K562 (cell line): Measurements from ENCODE around the gene PRR35. TPM values are rescaled to one million over a fixed set of nuclear protein-coding genes. Genes with fewer than 3 reads are reported as not detected.
A peak's percentile ranks its signal among the peaks of the same experiment; 100 is the strongest.

Source experiments
- ATAC-seq: fragments of 200-7000 bp; cut with Tn5 transposase; 3 replicates; pipeline ENCODE4 v1.9.1; 2020; ENCODE audit warnings: moderate library complexity
- BruUV-seq: library from RNA; stranded (reverse); fragments of 400-500 nt; replicated peaks from 2 replicates; lab custom pipeline; 2021; lab: Mats Ljungman, UMichigan
- CTCF ChIA-PET: fragments of 300-600 bp; formaldehyde crosslinking; extraction: SDS; loops from one replicate; lab custom pipeline; 2021; ENCODE audit warnings: low intra/inter-chr PET ratio; lab: Yijun Ruan, JAX
- POLR2A ChIA-PET: fragments of 300-600, 350-650 bp; sonication (Branson Sonifier 250); formaldehyde crosslinking; extraction: SDS; loops from one replicate; lab custom pipeline; 2021; ENCODE audit warnings: antibody characterized with exemption, inconsistent platforms; lab: Yijun Ruan, JAX
- DNase-seq, 4 experiments: peaks; one replicate each; pipeline versions ENCODE4 v3.0.0 to v3.0.0-alpha.2; 2011 to 2018; ENCODE audit warnings: low spot score in 3 of 4, mixed read lengths in 3 of 4; ENCODE audit errors: extremely low read depth in 1 of 4
- FAIRE-seq: peaks from 2 replicates; lab custom pipeline; 2011; peaks lifted over from hg19 to GRCh38; lab: Jason Lieb, UNC
- H2AFZ ChIP-seq: 2 replicates; pipeline ENCODE4 v1.6.0; 2011; ENCODE audit warnings: low read depth, low read length, control low read depth, inconsistent platforms
- H3K27ac ChIP-seq: fragments of 200-600 bp; 3 replicates; pipeline ENCODE4 v1.8.0; 2011; ENCODE audit warnings: low read depth, mild to moderate bottlenecking, control low read depth, inconsistent platforms, low read length, moderate library complexity, mixed read lengths; ENCODE audit errors: extremely low read depth
- H3K27me3 ChIP-seq, 2 experiments: fragments of 300-600 bp in 1 of 2; 2 replicates in 1 of 2; 3 replicates in 1 of 2; pipeline versions ENCODE4 v1.6.0 to v1.8.0; 2011; ENCODE audit warnings: inconsistent platforms in 2 of 2, low read length in 2 of 2, mild to moderate bottlenecking in 1 of 2, mixed read lengths in 1 of 2, moderate library complexity in 1 of 2; ENCODE audit not compliant: control insufficient read depth in 2 of 2, insufficient read depth in 2 of 2
- H3K36me3 ChIP-seq: fragments of 300-600 bp; 3 replicates; pipeline ENCODE4 v1.8.0; 2011; ENCODE audit warnings: mild to moderate bottlenecking, low read length, inconsistent platforms; ENCODE audit not compliant: control insufficient read depth, insufficient read depth
- H3K4me1 ChIP-seq, 2 experiments: fragments of 200-600 bp in 1 of 2; replicated peaks in 1 of 2; 2 replicates in 1 of 2; 3 replicates in 1 of 2; pipeline versions ENCODE4 v1.5.1 to v1.8.0; 2011; ENCODE audit warnings: inconsistent platforms in 2 of 2, low read length in 2 of 2, mild to moderate bottlenecking in 1 of 2, mixed read lengths in 1 of 2, moderate library complexity in 1 of 2; ENCODE audit not compliant: control insufficient read depth in 2 of 2, insufficient read depth in 2 of 2
- H3K4me2 ChIP-seq: 2 replicates; pipeline ENCODE4 v1.6.1; 2011; ENCODE audit warnings: low read length, control low read depth, inconsistent platforms, mixed read lengths; ENCODE audit not compliant: insufficient read depth
- H3K4me3 ChIP-seq: fragments of 200-600 bp; sonication (generic), shearing (Covaris generic); 2 replicates; pipeline ENCODE4 v1.5.1; 2016; ENCODE audit warnings: control low read depth, inconsistent platforms
- H3K79me2 ChIP-seq: fragments of 200-600 bp; 3 replicates; pipeline ENCODE4 v1.8.0; 2011; ENCODE audit warnings: low read length, inconsistent platforms; ENCODE audit not compliant: control insufficient read depth, insufficient read depth
- H3K9ac ChIP-seq, 2 experiments: 2 replicates each; pipeline versions ENCODE4 v1.6.0 to v1.6.1; 2011; ENCODE audit warnings: low read depth in 2 of 2, low read length in 2 of 2, control low read depth in 1 of 2, inconsistent platforms in 1 of 2, mild to moderate bottlenecking in 1 of 2, mixed read lengths in 1 of 2; ENCODE audit not compliant: insufficient read depth in 1 of 2
- H3K9me1 ChIP-seq: one replicate; pipeline ENCODE4 v1.6.0; 2011; ENCODE audit warnings: inconsistent platforms, mild to moderate bottlenecking, low read length, moderate library complexity; ENCODE audit not compliant: control insufficient read depth, insufficient read depth
- H3K9me3 ChIP-seq: replicated peaks from 2 replicates; pipeline ENCODE4 v1.5.1; 2011; ENCODE audit warnings: low read depth, low read length, inconsistent platforms; ENCODE audit not compliant: control insufficient read depth, insufficient read depth
- H4K20me1 ChIP-seq: replicated peaks from 2 replicates; pipeline ENCODE4 v1.6.1; 2011; ENCODE audit warnings: low read length, inconsistent platforms, mixed read lengths; ENCODE audit not compliant: control insufficient read depth, insufficient read depth
- ARHGAP35 ChIP-seq: fragments of 450-650 bp; IDR thresholded peaks from 2 replicates; pipeline ENCODE4 v1.6.1; 2018; ENCODE audit not compliant: partially characterized antibody
- CAMTA2 ChIP-seq: fragments of 250-450 bp; sonication (Bioruptor Pico); conservative IDR thresholded peaks from 2 replicates; pipeline ENCODE4 v1.5.1; 2022
- CEBPB ChIP-seq: fragments of 450-650 bp; IDR thresholded peaks from 2 replicates; pipeline ENCODE4 v1.6.1; 2016; ENCODE audit warnings: missing genetic modification characterization, missing compliant biosample characterization
- ETV6 ChIP-seq, 3 experiments: fragments of 150-350 bp in 1 of 3; sonication (generic) in 1 of 3; formaldehyde crosslinking in 1 of 3; IDR thresholded peaks; 2 replicates each; pipeline versions ENCODE4 v1.6.1 to v1.8.0; 2014 to 2022; ENCODE audit warnings: borderline replicate concordance in 2 of 3, low read depth in 2 of 3, antibody characterized with exemption in 1 of 3, low read length in 1 of 3, mild to moderate bottlenecking in 1 of 3, missing genetic modification reagents in 1 of 3
- NR1H2 ChIP-seq: sonication (generic); formaldehyde crosslinking; IDR thresholded peaks from 2 replicates; pipeline ENCODE4 v1.4.0; 2020; ENCODE audit warnings: mild to moderate bottlenecking, missing genetic modification reagents
- NUFIP1 ChIP-seq: fragments of 450-650 bp; IDR thresholded peaks from 2 replicates; pipeline ENCODE4 v1.6.1; 2018; ENCODE audit not compliant: partially characterized antibody
- PKNOX1 ChIP-seq: fragments of 450-650 bp; IDR thresholded peaks from 2 replicates; pipeline ENCODE4 v1.6.1; 2016
- POLR2A ChIP-seq: fragments of 450-650 bp; conservative IDR thresholded peaks from 2 replicates; pipeline ENCODE4 v1.6.1; 2016
- POLR2G ChIP-seq: fragments of 200-400 bp; formaldehyde crosslinking; IDR thresholded peaks from 2 replicates; pipeline ENCODE4 v1.6.1; 2017; ENCODE audit warnings: low read depth, mild to moderate bottlenecking, antibody characterized with exemption, low read length, moderate library complexity
- RBM22 ChIP-seq: fragments of 200-400 bp; formaldehyde crosslinking; IDR thresholded peaks from 2 replicates; pipeline ENCODE4 v1.6.1; 2018; ENCODE audit warnings: low read length, low read depth; ENCODE audit not compliant: poor library complexity, severe bottlenecking
- SMC3 ChIP-seq: conservative IDR thresholded peaks from 2 replicates; pipeline ENCODE4 v1.6.1; 2011; ENCODE audit warnings: low read depth, low read length, improper control_type of control experiment; ENCODE audit not compliant: insufficient read depth
- ZFP36 ChIP-seq: fragments of 150-350 bp; IDR thresholded peaks from 2 replicates; pipeline ENCODE4 v1.6.1; 2018; ENCODE audit warnings: low read length, low read depth; ENCODE audit not compliant: partially characterized antibody
- ZNF436 ChIP-seq: fragments of 250-450, 450-650 bp; sonication (Bioruptor Pico); formaldehyde crosslinking; IDR thresholded peaks from 2 replicates; pipeline ENCODE4 v1.7.0; 2020; ENCODE audit warnings: mild to moderate bottlenecking
- WGBS: fragments of 100-300 bp; shearing (Covaris generic); methylation state at CpG from one replicate; pipeline ENCODE4 v1.1.6; 2016; ENCODE audit warnings: low coverage, mixed read lengths; ENCODE audit not compliant: insufficient coverage; ENCODE audit errors: missing lambda C conversion rate; 5-methylcytosine and 5-hydroxymethylcytosine counted together
- in situ Hi-C: fragments of 300-500 bp; cut with MboI; formaldehyde crosslinking; loops from 4 replicates; pipeline ENCODE4 v1.15.0; 2018; ENCODE audit warnings: inconsistent platforms, mixed read lengths
- intact Hi-C: fragments of 100-400 bp; cut with micrococcal nuclease; formaldehyde crosslinking; loops from 2 replicates; pipeline ENCODE4 v1.14.2; 2022
- polyA plus RNA-seq, 8 experiments: library from polyadenylated mRNA; depleted of rRNA in 4 of 8; stranded (reverse) in 5 of 8; unstranded in 3 of 8; fragments of >200 nt; fragmentation: Nextera tagmentation in 2 of 8; fragmentation: Illumina TruSeq in 1 of 8; extraction: Ambion mirVana in 2 of 8; extraction: Trizol in 1 of 8; gene quantifications; 2 replicates each; pipeline versions ENCODE4 v1.2.1 to v1.2.3, GENCODE V29; 2011 to 2014; ENCODE audit warnings: inconsistent platforms in 1 of 8, missing spikeins in 1 of 8
- total RNA-seq, 7 experiments: library from RNA; depleted of rRNA in 6 of 7; stranded (reverse); fragments of >200 nt in 6 of 7; fragmentation: Illumina TruSeq in 2 of 7; extraction: Trizol in 2 of 7; gene quantifications; 2 replicates each; pipeline versions ENCODE4 v1.2.1 to v1.2.3, GENCODE V29; 2011 to 2021; ENCODE audit warnings: low replicate concordance in 1 of 7

Gene PRR35
- total and polyA plus RNA-seq, 9 of the 15 experiments (the other 6 are each of a cell fraction or from before 2014, with no cell fraction given) = 0.17 to 0.45 (median 0.21) TPM; not detected in 5

- ATAC-seq = no peak
Observed at GRCh38 chr16:554297-554621, 5.9 kb upstream of the PRR35 start.

GRCh38 chr16:554640-555365 is 5.4 kb upstream of the PRR35 start:
- H3K36me3 ChIP-seq = peaks cover 37% of the 10 kb centered on the region; the same call in 1 of the 3 replicates
- no peak overlapping the region for H3K4me2 ChIP-seq
- FAIRE-seq (no peak), ATAC-seq (no peak), DNase-seq (no peak)
- H3K4me3 ChIP-seq = no peak overlapping the region
- no peak overlapping the region for H3K27ac ChIP-seq
- no peak for TF ChIP-seq ETV6 (IDR thresholded peaks at IDR 0.05; ENCODE audit: borderline replicate concordance in 1 of 2, low read depth in 2 of 2, low read length in 1 of 2)
- TF ChIP-seq ETV6 (CRISPR knock-in tag; IDR thresholded peaks at IDR 0.05; ENCODE audit: borderline replicate concordance) = no peak
- peak; percentile 46; the same call in 1 of the 2 replicates for TF ChIP-seq POLR2A
- no peak for TF ChIP-seq PKNOX1
- no peak for TF ChIP-seq ARHGAP35
- no peak for TF ChIP-seq NUFIP1
- TF ChIP-seq POLR2G = peak; percentile 61; the same call in 1 of the 2 replicates
- no peak for TF ChIP-seq NR1H2 (CRISPR knock-in tag)
- TF ChIP-seq RBM22 = peak; percentile 59
- no peak for TF ChIP-seq ZFP36
- no peaks in the 10 kb centered on the region for H3K9me3 ChIP-seq
- BruUV-seq = no TSS peak
- peaks cover 2% of the 10 kb centered on the region; the same call in 1 of the 3 replicates for H3K79me2 ChIP-seq
- H3K9me1 ChIP-seq = no peaks in the 10 kb centered on the region
- no peaks in the 10 kb centered on the region for H4K20me1 ChIP-seq
- H2AFZ ChIP-seq = no peak overlapping the region
- H3K4me1 ChIP-seq = peaks cover 0 to 60% of the 10 kb centered on the region in 2 experiments; a peak in 2 of 5 replicates
- CTCF ChIA-PET = no interaction called here
- intact Hi-C loops (no loop called here), in situ Hi-C loops (no loop called here)
- POLR2A ChIA-PET = interaction anchor here (0.6 to 1.1 kb wide), 2 partner anchors 18 to 75 kb away, joined by 3 to 4 read pairs; no protein-coding TSS in a partner anchor
- H3K9ac ChIP-seq = no peak overlapping the region
- WGBS = 83% methylated on average over 26 of the region's 54 CpGs
- H3K27me3 ChIP-seq = no peaks in the 10 kb centered on the region

More at GRCh38 chr16:554297-554621, 5.9 kb upstream of the PRR35 start:
- in situ Hi-C loops = no loop called here
- BruUV-seq = no TSS peak
- CTCF ChIA-PET = no interaction called here
- peaks cover 42% of the 10 kb centered on the region; the same call in 1 of the 3 replicates for H3K36me3 ChIP-seq
- no peaks in the 10 kb centered on the region for H4K20me1 ChIP-seq
- TF ChIP-seq CAMTA2 (CRISPR knock-in tag) = no peak
- no peak for TF ChIP-seq SMC3
- no peak for TF ChIP-seq POLR2A
- TF ChIP-seq ZNF436 (CRISPR knock-in tag) = no peak
- no peak for TF ChIP-seq ARHGAP35
- TF ChIP-seq CEBPB = no peak
- TF ChIP-seq, all 486 proteins: peak for 0
- H3K79me2 ChIP-seq = peaks cover 5% of the 10 kb centered on the region; the same call in 1 of the 3 replicates
- H3K9me3 ChIP-seq = no peaks in the 10 kb centered on the region
- no peak overlapping the region for H3K9ac ChIP-seq
- no peak overlapping the region for H3K4me3 ChIP-seq
- FAIRE-seq (no peak), DNase-seq (no peak)
- 84% methylated on average over 11 of the region's 11 CpGs for WGBS
- H3K27ac ChIP-seq = no peak overlapping the region
- intact Hi-C loops = no loop called here
- H3K27me3 ChIP-seq = no peaks in the 10 kb centered on the region
- H3K4me2 ChIP-seq = no peak overlapping the region
- H3K9me1 ChIP-seq = no peaks in the 10 kb centered on the region
- POLR2A ChIA-PET = interaction anchor here (1.1 kb wide), 1 partner anchor 18 kb away, joined by 4 read pairs; no protein-coding TSS in a partner anchor
- peaks cover 0 to 59% of the 10 kb centered on the region in 2 experiments; a peak in 2 of 5 replicates for H3K4me1 ChIP-seq
- H2AFZ ChIP-seq = no peak overlapping the region
